ENCODE results near the gene PCNX2. TPM values are rescaled to one million over a fixed set of nuclear protein-coding genes. Genes with fewer than 3 reads are reported as not detected.

PCNX2 gene
- total and polyA plus RNA-seq, 2 of the 8 experiments (the other 6 are each of a cell fraction or from before 2014, with no cell fraction given): 46.1 to 57.6 TPM

- TF ChIP-seq, protein P1, sequence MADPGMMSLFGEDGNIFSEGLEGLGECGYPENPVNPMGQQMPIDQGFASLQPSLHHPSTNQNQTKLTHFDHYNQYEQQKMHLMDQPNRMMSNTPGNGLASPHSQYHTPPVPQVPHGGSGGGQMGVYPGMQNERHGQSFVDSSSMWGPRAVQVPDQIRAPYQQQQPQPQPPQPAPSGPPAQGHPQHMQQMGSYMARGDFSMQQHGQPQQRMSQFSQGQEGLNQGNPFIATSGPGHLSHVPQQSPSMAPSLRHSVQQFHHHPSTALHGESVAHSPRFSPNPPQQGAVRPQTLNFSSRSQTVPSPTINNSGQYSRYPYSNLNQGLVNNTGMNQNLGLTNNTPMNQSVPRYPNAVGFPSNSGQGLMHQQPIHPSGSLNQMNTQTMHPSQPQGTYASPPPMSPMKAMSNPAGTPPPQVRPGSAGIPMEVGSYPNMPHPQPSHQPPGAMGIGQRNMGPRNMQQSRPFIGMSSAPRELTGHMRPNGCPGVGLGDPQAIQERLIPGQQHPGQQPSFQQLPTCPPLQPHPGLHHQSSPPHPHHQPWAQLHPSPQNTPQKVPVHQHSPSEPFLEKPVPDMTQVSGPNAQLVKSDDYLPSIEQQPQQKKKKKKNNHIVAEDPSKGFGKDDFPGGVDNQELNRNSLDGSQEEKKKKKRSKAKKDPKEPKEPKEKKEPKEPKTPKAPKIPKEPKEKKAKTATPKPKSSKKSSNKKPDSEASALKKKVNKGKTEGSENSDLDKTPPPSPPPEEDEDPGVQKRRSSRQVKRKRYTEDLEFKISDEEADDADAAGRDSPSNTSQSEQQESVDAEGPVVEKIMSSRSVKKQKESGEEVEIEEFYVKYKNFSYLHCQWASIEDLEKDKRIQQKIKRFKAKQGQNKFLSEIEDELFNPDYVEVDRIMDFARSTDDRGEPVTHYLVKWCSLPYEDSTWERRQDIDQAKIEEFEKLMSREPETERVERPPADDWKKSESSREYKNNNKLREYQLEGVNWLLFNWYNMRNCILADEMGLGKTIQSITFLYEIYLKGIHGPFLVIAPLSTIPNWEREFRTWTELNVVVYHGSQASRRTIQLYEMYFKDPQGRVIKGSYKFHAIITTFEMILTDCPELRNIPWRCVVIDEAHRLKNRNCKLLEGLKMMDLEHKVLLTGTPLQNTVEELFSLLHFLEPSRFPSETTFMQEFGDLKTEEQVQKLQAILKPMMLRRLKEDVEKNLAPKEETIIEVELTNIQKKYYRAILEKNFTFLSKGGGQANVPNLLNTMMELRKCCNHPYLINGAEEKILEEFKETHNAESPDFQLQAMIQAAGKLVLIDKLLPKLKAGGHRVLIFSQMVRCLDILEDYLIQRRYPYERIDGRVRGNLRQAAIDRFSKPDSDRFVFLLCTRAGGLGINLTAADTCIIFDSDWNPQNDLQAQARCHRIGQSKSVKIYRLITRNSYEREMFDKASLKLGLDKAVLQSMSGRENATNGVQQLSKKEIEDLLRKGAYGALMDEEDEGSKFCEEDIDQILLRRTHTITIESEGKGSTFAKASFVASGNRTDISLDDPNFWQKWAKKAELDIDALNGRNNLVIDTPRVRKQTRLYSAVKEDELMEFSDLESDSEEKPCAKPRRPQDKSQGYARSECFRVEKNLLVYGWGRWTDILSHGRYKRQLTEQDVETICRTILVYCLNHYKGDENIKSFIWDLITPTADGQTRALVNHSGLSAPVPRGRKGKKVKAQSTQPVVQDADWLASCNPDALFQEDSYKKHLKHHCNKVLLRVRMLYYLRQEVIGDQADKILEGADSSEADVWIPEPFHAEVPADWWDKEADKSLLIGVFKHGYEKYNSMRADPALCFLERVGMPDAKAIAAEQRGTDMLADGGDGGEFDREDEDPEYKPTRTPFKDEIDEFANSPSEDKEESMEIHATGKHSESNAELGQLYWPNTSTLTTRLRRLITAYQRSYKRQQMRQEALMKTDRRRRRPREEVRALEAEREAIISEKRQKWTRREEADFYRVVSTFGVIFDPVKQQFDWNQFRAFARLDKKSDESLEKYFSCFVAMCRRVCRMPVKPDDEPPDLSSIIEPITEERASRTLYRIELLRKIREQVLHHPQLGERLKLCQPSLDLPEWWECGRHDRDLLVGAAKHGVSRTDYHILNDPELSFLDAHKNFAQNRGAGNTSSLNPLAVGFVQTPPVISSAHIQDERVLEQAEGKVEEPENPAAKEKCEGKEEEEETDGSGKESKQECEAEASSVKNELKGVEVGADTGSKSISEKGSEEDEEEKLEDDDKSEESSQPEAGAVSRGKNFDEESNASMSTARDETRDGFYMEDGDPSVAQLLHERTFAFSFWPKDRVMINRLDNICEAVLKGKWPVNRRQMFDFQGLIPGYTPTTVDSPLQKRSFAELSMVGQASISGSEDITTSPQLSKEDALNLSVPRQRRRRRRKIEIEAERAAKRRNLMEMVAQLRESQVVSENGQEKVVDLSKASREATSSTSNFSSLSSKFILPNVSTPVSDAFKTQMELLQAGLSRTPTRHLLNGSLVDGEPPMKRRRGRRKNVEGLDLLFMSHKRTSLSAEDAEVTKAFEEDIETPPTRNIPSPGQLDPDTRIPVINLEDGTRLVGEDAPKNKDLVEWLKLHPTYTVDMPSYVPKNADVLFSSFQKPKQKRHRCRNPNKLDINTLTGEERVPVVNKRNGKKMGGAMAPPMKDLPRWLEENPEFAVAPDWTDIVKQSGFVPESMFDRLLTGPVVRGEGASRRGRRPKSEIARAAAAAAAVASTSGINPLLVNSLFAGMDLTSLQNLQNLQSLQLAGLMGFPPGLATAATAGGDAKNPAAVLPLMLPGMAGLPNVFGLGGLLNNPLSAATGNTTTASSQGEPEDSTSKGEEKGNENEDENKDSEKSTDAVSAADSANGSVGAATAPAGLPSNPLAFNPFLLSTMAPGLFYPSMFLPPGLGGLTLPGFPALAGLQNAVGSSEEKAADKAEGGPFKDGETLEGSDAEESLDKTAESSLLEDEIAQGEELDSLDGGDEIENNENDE (IDR thresholded peaks at IDR 0.05; ENCODE audit: insufficient replicate concordance, low read length): no peak
- TF ChIP-seq YY1 (IDR thresholded peaks at IDR 0.05; ENCODE audit: low read depth, low read length): no peak
- TF ChIP-seq RBBP5 (IDR thresholded peaks at IDR 0.05; ENCODE audit: borderline replicate concordance, low read depth, low read length): no peak
- TF ChIP-seq POLR2A (IDR thresholded peaks at IDR 0.05; ENCODE audit: control extremely low read depth in 1 of 2, low read depth in 2 of 2, low read length in 2 of 2): no peak
- no peak for TF ChIP-seq RFX5 (IDR thresholded peaks at IDR 0.05; ENCODE audit: borderline replicate concordance, low read depth, low read length)
- TF ChIP-seq NANOG (IDR thresholded peaks at IDR 0.05; ENCODE audit: insufficient read depth, low read depth, low read length, poor library complexity, severe bottlenecking): no peak
- no peak for TF ChIP-seq E2F6 (IDR thresholded peaks at IDR 0.05)
- TF ChIP-seq ZNF274 (IDR thresholded peaks at IDR 0.05; ENCODE audit: borderline replicate concordance, extremely low read depth, low read length): no peak
- TF ChIP-seq CBX5 (IDR thresholded peaks at IDR 0.05; ENCODE audit: low read depth, low read length): no peak
- TF ChIP-seq KDM4A (IDR thresholded peaks at IDR 0.05; ENCODE audit: low read depth, low read length, severe bottlenecking): no peak
Measured at GRCh38 chr1:232965124-232965911, 330.2 kb downstream of the PCNX2 start (continued).
